ENCODE data around the gene EXOC2.

Gene EXOC2

GRCh38 chr6:692858-693722 lies at the start of gene EXOC2:
Gene EXOC2, minus strand, starts transcription at chr6:693139. Its CDS starts 55,321 bp downstream, at chr6:637818.
- peak within 1 kb of the TSS; percentile 85 for H3K4me3 ChIP-seq (ENCODE audit: control insufficient read depth, low read depth, low read length)
- no peak for TF ChIP-seq CTCF (conservative IDR thresholded peaks at IDR 0.05; ENCODE audit: control insufficient read depth, insufficient read depth, low read depth, low read length)
- peak; percentile 66 for DNase-seq (ENCODE audit: low read depth)

GRCh38 chr6:741410-742339 lies 48.7 kb upstream of the EXOC2 start:
- H3K4me3 ChIP-seq (ENCODE audit: control insufficient read depth, low read depth, low read length), result no peak overlapping the region
- no peak for TF ChIP-seq CTCF (conservative IDR thresholded peaks at IDR 0.05; ENCODE audit: control insufficient read depth, insufficient read depth, low read depth, low read length)
- DNase-seq (ENCODE audit: low read depth), result no peak

- H3K4me3 ChIP-seq (ENCODE audit: control insufficient read depth, low read depth, low read length), result no peak overlapping the region
These were observed 43.9 kb upstream of the EXOC2 start for GRCh38 chr6:736657-737446.

GRCh38 chr6:733431-734219 lies 40.7 kb upstream of the EXOC2 start:
- TF ChIP-seq CTCF (conservative IDR thresholded peaks at IDR 0.05; ENCODE audit: control insufficient read depth, insufficient read depth, low read depth, low read length), result no peak
- H3K4me3 ChIP-seq (ENCODE audit: control insufficient read depth, low read depth, low read length), result no peak overlapping the region
- DNase-seq (ENCODE audit: low read depth), result no peak

More at GRCh38 chr6:736657-737446, 43.9 kb upstream of the EXOC2 start:
- no peak for TF ChIP-seq CTCF (conservative IDR thresholded peaks at IDR 0.05; ENCODE audit: control insufficient read depth, insufficient read depth, low read depth, low read length)
- DNase-seq (ENCODE audit: low read depth), result no peak

GRCh38 chr6:731924-732323 lies 39.0 kb upstream of the EXOC2 start:
- no peak for TF ChIP-seq CTCF (conservative IDR thresholded peaks at IDR 0.05; ENCODE audit: control insufficient read depth, insufficient read depth, low read depth, low read length)
- DNase-seq (ENCODE audit: low read depth), result no peak
- H3K4me3 ChIP-seq (ENCODE audit: control insufficient read depth, low read depth, low read length), result no peak overlapping the region
